GM12878 (cell line): Measurements from ENCODE around the gene PIK3C3. TPM values are rescaled to one million over a fixed set of nuclear protein-coding genes. Genes with fewer than 3 reads are reported as not detected.

Source experiments
- ATAC-seq: fragments of 200-7000 bp; cut with Tn5 transposase; 3 replicates; pipeline ENCODE4 v1.9.1; 2020; ENCODE audit warnings: mild to moderate bottlenecking, moderate library complexity
- BruUV-seq: library from RNA; stranded (reverse); fragments of 400-500 nt; replicated peaks from 2 replicates; lab custom pipeline; 2021; lab: Mats Ljungman, UMichigan
- CTCF ChIA-PET: fragments of 300-600 bp; sonication (Branson Sonifier 250); formaldehyde crosslinking; extraction: SDS; loops from one replicate; lab custom pipeline; 2021; ENCODE audit warnings: inconsistent platforms; lab: Yijun Ruan, JAX
- POLR2A ChIA-PET: fragments of 350-600 bp; formaldehyde crosslinking; extraction: SDS; loops from one replicate; lab custom pipeline; 2021; ENCODE audit warnings: inconsistent platforms; lab: Charles Lee
- RAD21 ChIA-PET: fragments of 300-600 bp; sonication (Branson Sonifier 250); formaldehyde crosslinking; loops from one replicate; lab custom pipeline; 2023; ENCODE audit warnings: antibody characterized with exemption; ENCODE audit not compliant: unreplicated experiment; lab: Charles Lee
- SMC1A ChIA-PET: fragments of 300-600 bp; sonication (Branson Sonifier 250); formaldehyde crosslinking; loops from one replicate; lab custom pipeline; 2023; ENCODE audit not compliant: unreplicated experiment, uncharacterized antibody; lab: Charles Lee
- DNase-seq: peaks from one replicate; pipeline ENCODE4 v3.0.0-alpha.2; 2011; ENCODE audit warnings: low read depth, low spot score
- FAIRE-seq: peaks from 3 replicates; lab custom pipeline; 2011; peaks lifted over from hg19 to GRCh38; lab: Jason Lieb, UNC
- H2AFZ ChIP-seq: 2 replicates; pipeline ENCODE4 v1.6.0; 2011; ENCODE audit warnings: low read depth, low read length, control low read depth; ENCODE audit not compliant: control insufficient read depth
- H3K27ac ChIP-seq: 2 replicates; pipeline ENCODE4 v1.5.1; 2011; ENCODE audit warnings: control low read depth; ENCODE audit not compliant: control insufficient read depth, insufficient read depth
- H3K27me3 ChIP-seq, 2 experiments: replicated peaks in 1 of 2; 2 replicates each; pipeline versions ENCODE4 v1.6.0 to v1.6.1; 2011; ENCODE audit warnings: low read length in 1 of 2; ENCODE audit not compliant: control insufficient read depth in 2 of 2, insufficient read depth in 2 of 2
- H3K36me3 ChIP-seq, 2 experiments: 2 replicates each; pipeline ENCODE4 v1.5.1; 2011; ENCODE audit warnings: low read length in 1 of 2; ENCODE audit not compliant: control insufficient read depth in 2 of 2, insufficient read depth in 2 of 2
- H3K4me1 ChIP-seq: 2 replicates; pipeline ENCODE4 v1.6.1; 2011; ENCODE audit warnings: mild to moderate bottlenecking, low read length, moderate library complexity, mixed read lengths; ENCODE audit not compliant: control insufficient read depth, insufficient read depth
- H3K4me2 ChIP-seq: 2 replicates; pipeline ENCODE4 v1.6.0; 2011; ENCODE audit warnings: control low read depth; ENCODE audit not compliant: control insufficient read depth, insufficient read depth
- H3K4me3 ChIP-seq: fragments of 200-600 bp; sonication (generic); 2 replicates; pipeline ENCODE4 v1.5.1; 2016
- H3K79me2 ChIP-seq: 2 replicates; pipeline ENCODE4 v1.6.0; 2011; ENCODE audit warnings: low read length; ENCODE audit not compliant: control insufficient read depth, insufficient read depth
- H3K9ac ChIP-seq: 2 replicates; pipeline ENCODE4 v1.8.0; 2011; ENCODE audit warnings: low read length, control low read depth, mixed read lengths; ENCODE audit not compliant: control insufficient read depth, insufficient read depth
- H3K9me3 ChIP-seq: replicated peaks from 3 replicates; pipeline ENCODE4 v1.5.1; 2011; ENCODE audit warnings: mild to moderate bottlenecking, low read length; ENCODE audit not compliant: control insufficient read depth, insufficient read depth
- H4K20me1 ChIP-seq: 2 replicates; pipeline ENCODE4 v1.6.0; 2011; ENCODE audit not compliant: control insufficient read depth, insufficient read depth
- EGR1 ChIP-seq, 2 experiments: IDR thresholded peaks; 1 replicate in 1 of 2; 2 replicates in 1 of 2; pipeline ENCODE4 v1.6.1; 2011 to 2012; ENCODE audit warnings: low read depth in 2 of 2, low read length in 2 of 2, borderline replicate concordance in 1 of 2, mild to moderate bottlenecking in 1 of 2, moderate library complexity in 1 of 2
- IRF4 ChIP-seq: IDR thresholded peaks from 2 replicates; pipeline ENCODE4 v1.6.1; 2011; ENCODE audit warnings: low read depth, low read length
- POLR2A ChIP-seq: IDR thresholded peaks from 2 replicates; pipeline ENCODE4 v1.6.1; 2011; ENCODE audit warnings: low read depth, mild to moderate bottlenecking, low read length
- RBBP5 ChIP-seq: fragments of 200-600 bp; sonication (generic); conservative IDR thresholded peaks from 2 replicates; pipeline ENCODE4 v1.6.1; 2016
- STAT1 ChIP-seq: fragments of 450-650 bp; conservative IDR thresholded peaks from 2 replicates; pipeline ENCODE4 v1.6.1; 2014; ENCODE audit warnings: antibody characterized with exemption, mild to moderate bottlenecking
- YY1 ChIP-seq: IDR thresholded peaks from 2 replicates; pipeline ENCODE4 v1.6.1; 2011; ENCODE audit warnings: low read depth, mild to moderate bottlenecking, low read length
- ZNF384 ChIP-seq: IDR thresholded peaks from 2 replicates; pipeline ENCODE4 v1.6.1; 2012; ENCODE audit warnings: low read depth, mild to moderate bottlenecking, low read length, improper control_type of control experiment, borderline replicate concordance
- WGBS: methylation state at CpG from one replicate; pipeline ENCODE4 v1.1.6; 2016; ENCODE audit warnings: low lambda C conversion rate; ENCODE audit not compliant: insufficient replicate concordance, insufficient coverage; ENCODE audit errors: missing lambda C conversion rate; 5-methylcytosine and 5-hydroxymethylcytosine counted together
- in situ Hi-C: fragments of 300-500 bp; cut with MboI; formaldehyde crosslinking; loops from 9 replicates; pipeline ENCODE4 v1.14.3; 2018; ENCODE audit warnings: mixed read lengths
- intact Hi-C: fragments of 100-400 bp; cut with micrococcal nuclease; formaldehyde crosslinking; loops from one replicate; pipeline ENCODE4 v1.14.2; 2022; ENCODE audit not compliant: unreplicated experiment
- polyA plus RNA-seq, 11 experiments: library from polyadenylated mRNA; depleted of rRNA in 4 of 11; unstranded in 6 of 11; stranded (reverse) in 5 of 11; fragments of >200 nt; fragmentation: Nextera tagmentation in 4 of 11; fragmentation: Illumina TruSeq in 1 of 11; extraction: Ambion mirVana in 4 of 11; extraction: Trizol in 1 of 11; gene quantifications; 1 replicate in 1 of 11; 2 replicates in 10 of 11; pipeline versions ENCODE4 v1.2.1 to v1.2.3, GENCODE V29; 2011 to 2016; ENCODE audit warnings: inconsistent platforms in 2 of 11, missing spikeins in 2 of 11, low read depth in 1 of 11
- total RNA-seq, 4 experiments: library from RNA; depleted of rRNA in 3 of 4; stranded (reverse); fragments of >200 nt in 3 of 4; fragmentation: Illumina TruSeq in 1 of 4; extraction: Trizol in 1 of 4; gene quantifications; 2 replicates each; pipeline versions ENCODE4 v1.2.1 to v1.2.3, GENCODE V29; 2013 to 2021
- TF ChIP-seq, protein P1 (sequence below): fragments of 450-650 bp; IDR thresholded peaks from 2 replicates; pipeline ENCODE4 v1.6.1; 2017; ENCODE audit warnings: mild to moderate bottlenecking, moderate library complexity
- TF ChIP-seq, protein P2 (sequence below): IDR thresholded peaks from 2 replicates; pipeline ENCODE4 v1.6.1; 2012; ENCODE audit warnings: improper control_type of control experiment, low read depth, low read length; ENCODE audit not compliant: insufficient replicate concordance

Gene PIK3C3
- total and polyA plus RNA-seq, 10 of the 15 experiments (the other 5 are each of a cell fraction or from before 2014, with no cell fraction given): 14.4 to 131 (median 32.4) TPM

DNA sequence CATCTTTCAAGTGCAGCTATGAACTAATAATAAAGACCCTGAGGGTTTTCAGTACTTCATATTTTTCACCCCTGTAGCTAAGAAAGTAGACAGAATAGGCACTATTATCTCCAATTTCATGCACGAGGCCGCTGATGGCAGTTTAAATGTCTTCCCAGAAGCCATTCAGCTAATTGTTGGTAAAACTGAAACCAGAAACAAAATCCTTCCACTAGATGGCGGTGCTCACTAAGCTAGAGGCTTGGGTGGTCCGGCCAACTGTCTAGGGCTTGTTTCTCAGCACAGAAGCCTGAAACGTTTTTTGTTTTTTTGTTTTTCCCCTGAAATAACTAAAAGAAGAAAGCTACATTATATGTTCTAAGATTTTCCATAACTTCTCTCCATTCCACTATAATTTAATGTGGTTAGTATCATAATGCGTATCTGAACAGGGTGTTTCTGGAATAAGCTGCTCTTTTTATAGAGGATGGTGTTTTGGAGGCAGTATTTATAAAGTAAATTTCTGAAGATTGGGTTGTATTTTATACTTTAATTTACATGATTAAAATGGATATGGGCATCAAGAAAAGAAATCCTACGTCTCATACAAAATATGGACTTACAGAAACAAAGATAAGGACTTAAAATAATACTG, 159.4 kb downstream of the PIK3C3 start (continued):
- TF ChIP-seq ZNF384 (peak; percentile 39; the same call in 1 of the 2 replicates), IRF4 (peak; percentile 66; the same call in 1 of the 2 replicates), STAT1 (0 out of 2 replicates have a peak, but pooled peaks have one; percentile 47), YY1 (peak; percentile 66)
- TF ChIP-seq, protein P1, sequence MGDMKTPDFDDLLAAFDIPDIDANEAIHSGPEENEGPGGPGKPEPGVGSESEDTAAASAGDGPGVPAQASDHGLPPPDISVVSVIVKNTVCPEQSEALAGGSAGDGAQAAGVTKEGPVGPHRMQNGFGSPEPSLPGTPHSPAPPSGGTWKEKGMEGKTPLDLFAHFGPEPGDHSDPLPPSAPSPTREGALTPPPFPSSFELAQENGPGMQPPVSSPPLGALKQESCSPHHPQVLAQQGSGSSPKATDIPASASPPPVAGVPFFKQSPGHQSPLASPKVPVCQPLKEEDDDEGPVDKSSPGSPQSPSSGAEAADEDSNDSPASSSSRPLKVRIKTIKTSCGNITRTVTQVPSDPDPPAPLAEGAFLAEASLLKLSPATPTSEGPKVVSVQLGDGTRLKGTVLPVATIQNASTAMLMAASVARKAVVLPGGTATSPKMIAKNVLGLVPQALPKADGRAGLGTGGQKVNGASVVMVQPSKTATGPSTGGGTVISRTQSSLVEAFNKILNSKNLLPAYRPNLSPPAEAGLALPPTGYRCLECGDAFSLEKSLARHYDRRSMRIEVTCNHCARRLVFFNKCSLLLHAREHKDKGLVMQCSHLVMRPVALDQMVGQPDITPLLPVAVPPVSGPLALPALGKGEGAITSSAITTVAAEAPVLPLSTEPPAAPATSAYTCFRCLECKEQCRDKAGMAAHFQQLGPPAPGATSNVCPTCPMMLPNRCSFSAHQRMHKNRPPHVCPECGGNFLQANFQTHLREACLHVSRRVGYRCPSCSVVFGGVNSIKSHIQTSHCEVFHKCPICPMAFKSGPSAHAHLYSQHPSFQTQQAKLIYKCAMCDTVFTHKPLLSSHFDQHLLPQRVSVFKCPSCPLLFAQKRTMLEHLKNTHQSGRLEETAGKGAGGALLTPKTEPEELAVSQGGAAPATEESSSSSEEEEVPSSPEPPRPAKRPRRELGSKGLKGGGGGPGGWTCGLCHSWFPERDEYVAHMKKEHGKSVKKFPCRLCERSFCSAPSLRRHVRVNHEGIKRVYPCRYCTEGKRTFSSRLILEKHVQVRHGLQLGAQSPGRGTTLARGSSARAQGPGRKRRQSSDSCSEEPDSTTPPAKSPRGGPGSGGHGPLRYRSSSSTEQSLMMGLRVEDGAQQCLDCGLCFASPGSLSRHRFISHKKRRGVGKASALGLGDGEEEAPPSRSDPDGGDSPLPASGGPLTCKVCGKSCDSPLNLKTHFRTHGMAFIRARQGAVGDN: peak; percentile 3; the same call in 1 of the 2 replicates

DNA sequence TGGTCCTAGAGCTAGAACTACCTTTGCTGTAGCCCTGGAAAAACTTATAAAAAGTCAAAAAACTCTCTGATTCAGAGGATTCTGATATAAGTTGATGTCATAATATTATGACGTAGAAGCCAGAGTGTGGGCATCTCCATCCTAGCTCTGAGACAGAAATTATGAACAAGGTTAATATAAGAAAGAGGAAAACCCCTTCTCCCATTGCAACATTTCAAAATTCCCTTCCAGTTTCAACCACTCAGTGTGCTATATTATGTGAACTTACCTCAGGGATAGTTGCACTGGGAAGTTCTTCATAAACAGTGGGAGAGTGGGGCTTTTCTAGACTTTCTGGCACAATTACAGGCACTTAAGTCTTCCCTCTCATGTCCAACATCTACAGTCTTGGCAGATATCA, 171.6 kb downstream of the PIK3C3 start:
- Histone ChIP-seq H3K79me2 (no peaks in the 10 kb centered on the region), H3K27me3 (no peaks in the 10 kb centered on the region), H4K20me1 (no peaks in the 10 kb centered on the region), H3K4me3 (no peak overlapping the region), H3K27ac (no peak overlapping the region), H3K4me2 (no peak overlapping the region), H3K9me3 (no peaks in the 10 kb centered on the region), H3K4me1 (no peaks in the 10 kb centered on the region), H2AFZ (no peak overlapping the region), H3K9ac (no peak overlapping the region), H3K36me3 (no peaks in the 10 kb centered on the region)
- DNase-seq: no peak
- RAD21 ChIA-PET: interaction anchor here (0.9 to 2.5 kb wide), 3 partner anchors 61 to 91 kb away, joined by 3 to 10 read pairs (median 3); no protein-coding TSS in a partner anchor
- intact Hi-C loops (no loop called here), in situ Hi-C loops (no loop called here)
- FAIRE-seq: no peak
- POLR2A ChIA-PET: interaction anchor here (1.2 kb wide), 1 partner anchor 61 kb away, joined by 3 read pairs; no protein-coding TSS in a partner anchor
- 65% methylated on average over 1 of the region's 1 CpG for WGBS
- CTCF ChIA-PET: interaction anchor here (1.1 to 3.0 kb wide), 2 partner anchors 11 to 171 kb away, joined by 4 to 20 read pairs; no protein-coding TSS in a partner anchor
- ATAC-seq: no peak
- no TSS peak for BruUV-seq
- SMC1A ChIA-PET: interaction anchor here (1.2 to 5.2 kb wide), 10 partner anchors 9 to 146 kb away, joined by 3 to 27 read pairs (median 6); no protein-coding TSS in a partner anchor
- no peak for TF ChIP-seq POLR2A
- no peak for TF ChIP-seq RBBP5
- TF ChIP-seq, protein P2, sequence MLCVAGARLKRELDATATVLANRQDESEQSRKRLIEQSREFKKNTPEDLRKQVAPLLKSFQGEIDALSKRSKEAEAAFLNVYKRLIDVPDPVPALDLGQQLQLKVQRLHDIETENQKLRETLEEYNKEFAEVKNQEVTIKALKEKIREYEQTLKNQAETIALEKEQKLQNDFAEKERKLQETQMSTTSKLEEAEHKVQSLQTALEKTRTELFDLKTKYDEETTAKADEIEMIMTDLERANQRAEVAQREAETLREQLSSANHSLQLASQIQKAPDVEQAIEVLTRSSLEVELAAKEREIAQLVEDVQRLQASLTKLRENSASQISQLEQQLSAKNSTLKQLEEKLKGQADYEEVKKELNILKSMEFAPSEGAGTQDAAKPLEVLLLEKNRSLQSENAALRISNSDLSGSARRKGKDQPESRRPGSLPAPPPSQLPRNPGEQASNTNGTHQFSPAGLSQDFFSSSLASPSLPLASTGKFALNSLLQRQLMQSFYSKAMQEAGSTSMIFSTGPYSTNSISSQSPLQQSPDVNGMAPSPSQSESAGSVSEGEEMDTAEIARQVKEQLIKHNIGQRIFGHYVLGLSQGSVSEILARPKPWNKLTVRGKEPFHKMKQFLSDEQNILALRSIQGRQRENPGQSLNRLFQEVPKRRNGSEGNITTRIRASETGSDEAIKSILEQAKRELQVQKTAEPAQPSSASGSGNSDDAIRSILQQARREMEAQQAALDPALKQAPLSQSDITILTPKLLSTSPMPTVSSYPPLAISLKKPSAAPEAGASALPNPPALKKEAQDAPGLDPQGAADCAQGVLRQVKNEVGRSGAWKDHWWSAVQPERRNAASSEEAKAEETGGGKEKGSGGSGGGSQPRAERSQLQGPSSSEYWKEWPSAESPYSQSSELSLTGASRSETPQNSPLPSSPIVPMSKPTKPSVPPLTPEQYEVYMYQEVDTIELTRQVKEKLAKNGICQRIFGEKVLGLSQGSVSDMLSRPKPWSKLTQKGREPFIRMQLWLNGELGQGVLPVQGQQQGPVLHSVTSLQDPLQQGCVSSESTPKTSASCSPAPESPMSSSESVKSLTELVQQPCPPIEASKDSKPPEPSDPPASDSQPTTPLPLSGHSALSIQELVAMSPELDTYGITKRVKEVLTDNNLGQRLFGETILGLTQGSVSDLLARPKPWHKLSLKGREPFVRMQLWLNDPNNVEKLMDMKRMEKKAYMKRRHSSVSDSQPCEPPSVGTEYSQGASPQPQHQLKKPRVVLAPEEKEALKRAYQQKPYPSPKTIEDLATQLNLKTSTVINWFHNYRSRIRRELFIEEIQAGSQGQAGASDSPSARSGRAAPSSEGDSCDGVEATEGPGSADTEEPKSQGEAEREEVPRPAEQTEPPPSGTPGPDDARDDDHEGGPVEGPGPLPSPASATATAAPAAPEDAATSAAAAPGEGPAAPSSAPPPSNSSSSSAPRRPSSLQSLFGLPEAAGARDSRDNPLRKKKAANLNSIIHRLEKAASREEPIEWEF: no peak
- TF ChIP-seq EGR1 (IDR thresholded peaks at IDR 0.05; ENCODE audit: borderline replicate concordance in 1 of 2, low read depth in 2 of 2, low read length in 2 of 2): no peak
